Activated CD4-positive, alpha-beta memory T cell treated with anti-CD3 and anti-CD28 coated beads for 36 hours (primary cell): ENCODE measurements around the gene MRLN. TPM values are rescaled to one million over a fixed set of nuclear protein-coding genes. Genes with fewer than 3 reads are reported as not detected.
"Not testable (repeated sequence)": the region's sequence is repeated elsewhere in the genome, so short reads cannot be mapped to it uniquely, and the experiment has no call there.

Experiments used
- CTCF ChIA-PET: fragments of 350-600 bp; sonication (Branson Sonifier 250); formaldehyde crosslinking; loops from one replicate; lab custom pipeline; 2021; ENCODE audit warnings: antibody characterized with exemption, inconsistent platforms; lab: Charles Lee
- POLR2A ChIA-PET: fragments of 350-600 bp; sonication (Branson Sonifier 250); formaldehyde crosslinking; loops from one replicate; lab custom pipeline; 2021; ENCODE audit warnings: antibody characterized with exemption; lab: Charles Lee
- DNase-seq: peaks from one replicate; pipeline ENCODE4 v3.0.0-alpha.2; 2020
- H3K27ac Mint-ChIP-seq: one replicate; pipeline ENCODE4 v1.8.0; 2021; ENCODE audit warnings: mixed read lengths
- H3K27me3 Mint-ChIP-seq: one replicate; pipeline ENCODE4 v1.8.0; 2021; ENCODE audit warnings: mixed read lengths
- H3K36me3 Mint-ChIP-seq: one replicate; pipeline ENCODE4 v1.8.0; 2021; ENCODE audit warnings: mixed read lengths
- H3K4me1 Mint-ChIP-seq: one replicate; pipeline ENCODE4 v1.8.0; 2021; ENCODE audit warnings: low read depth, mixed read lengths
- H3K4me3 Mint-ChIP-seq: one replicate; pipeline ENCODE4 v1.8.0; 2021; ENCODE audit warnings: mild to moderate bottlenecking, mixed read lengths
- H3K9me3 Mint-ChIP-seq: one replicate; pipeline ENCODE4 v1.8.0; 2021; ENCODE audit warnings: mixed read lengths
- intact Hi-C: fragments of 100-400 bp; cut with micrococcal nuclease; formaldehyde crosslinking; loops from one replicate; pipeline ENCODE4 v1.15.1; 2023
- total RNA-seq, 2 experiments: library from RNA; stranded (reverse); gene quantifications; one replicate each; pipeline ENCODE4 v1.2.3, GENCODE V29; 2021

The MRLN gene
- total RNA-seq, 2 experiments from 2014 or later: not detected

GRCh38 chr10:59774451-59774850, 21.2 kb upstream of the MRLN start:
- DNase-seq: no peak
- ChIA-PET POLR2A (no interaction called here), CTCF (no interaction called here)
- no peak overlapping the region for H3K4me3 Mint-ChIP-seq
- intact Hi-C loops: no loop called here
- H3K27me3 Mint-ChIP-seq: peaks cover 3% of the 10 kb centered on the region
- H3K4me1 Mint-ChIP-seq: no peaks in the 10 kb centered on the region
- peaks cover 10% of the 10 kb centered on the region for H3K9me3 Mint-ChIP-seq
- no peak overlapping the region for H3K27ac Mint-ChIP-seq
- H3K36me3 Mint-ChIP-seq: no peaks in the 10 kb centered on the region

GRCh38 chr10:59773088-59773487, 19.8 kb upstream of the MRLN start:
- H3K36me3 Mint-ChIP-seq: no peaks in the 10 kb centered on the region
- peaks cover 3% of the 10 kb centered on the region for H3K27me3 Mint-ChIP-seq
- POLR2A ChIA-PET: no interaction called here
- H3K9me3 Mint-ChIP-seq: peaks cover 9% of the 10 kb centered on the region
- no peak overlapping the region for H3K4me3 Mint-ChIP-seq
- CTCF ChIA-PET: no interaction called here
- intact Hi-C loops: no loop called here
- DNase-seq: no peak
- H3K4me1 Mint-ChIP-seq: no peaks in the 10 kb centered on the region
- no peak overlapping the region for H3K27ac Mint-ChIP-seq

- H3K4me1 Mint-ChIP-seq: no peaks in the 10 kb centered on the region
Observed at GRCh38 chr10:59771162-59771807, 18.0 kb upstream of the MRLN start.

GRCh38 chr10:59770689-59771088, 17.4 kb upstream of the MRLN start:
- Mint-ChIP-seq H3K9me3 (no peaks in the 10 kb centered on the region), H3K4me3 (no peak overlapping the region), H3K27ac (no peak overlapping the region), H3K27me3 (peaks cover 3% of the 10 kb centered on the region), H3K4me1 (no peaks in the 10 kb centered on the region), H3K36me3 (no peaks in the 10 kb centered on the region)
- ChIA-PET CTCF (no interaction called here), POLR2A (no interaction called here)
- no peak for DNase-seq
- intact Hi-C loops: no loop called here

More at GRCh38 chr10:59771162-59771807, 18.0 kb upstream of the MRLN start:
- Mint-ChIP-seq H3K27me3 (peaks cover 3% of the 10 kb centered on the region), H3K27ac (no peak overlapping the region), H3K4me3 (no peak overlapping the region), H3K36me3 (no peaks in the 10 kb centered on the region), H3K9me3 (no peaks in the 10 kb centered on the region)
- intact Hi-C loops: no loop called here
- POLR2A ChIA-PET: no interaction called here
- CTCF ChIA-PET: no interaction called here
- no peak for DNase-seq

GRCh38 chr10:59762505-59762904, 9.2 kb upstream of the MRLN start:
- POLR2A ChIA-PET: no interaction called here
- Mint-ChIP-seq H3K36me3 (no peaks in the 10 kb centered on the region), H3K27ac (no peak overlapping the region), H3K4me1 (no peaks in the 10 kb centered on the region), H3K4me3 (no peak overlapping the region), H3K9me3 (peaks cover 7% of the 10 kb centered on the region), H3K27me3 (peaks cover 4% of the 10 kb centered on the region)
- no peak for DNase-seq
- CTCF ChIA-PET: no interaction called here
- intact Hi-C loops: no loop called here

- Mint-ChIP-seq H3K9me3 (peaks cover 7% of the 10 kb centered on the region), H3K4me1 (no peaks in the 10 kb centered on the region), H3K27ac (no peak overlapping the region), H3K27me3 (no peaks in the 10 kb centered on the region), H3K4me3 (no peak overlapping the region), H3K36me3 (no peaks in the 10 kb centered on the region)
- ChIA-PET POLR2A (no interaction called here), CTCF (interaction anchor here (0.8 kb wide), 1 partner anchor 187 kb away, joined by 4 read pairs; no protein-coding TSS in a partner anchor)
- intact Hi-C loops: no loop called here
- DNase-seq: no peak
Observed at GRCh38 chr10:59757966-59758365, 4.7 kb upstream of the MRLN start.

- H3K4me1 Mint-ChIP-seq: no peaks in the 10 kb centered on the region
- H3K36me3 Mint-ChIP-seq: no peaks in the 10 kb centered on the region
- CTCF ChIA-PET: no interaction called here
- H3K27ac Mint-ChIP-seq: no peak overlapping the region
- intact Hi-C loops: no loop called here
- no peak overlapping the region for H3K4me3 Mint-ChIP-seq
- POLR2A ChIA-PET: no interaction called here
- H3K27me3 Mint-ChIP-seq: peaks cover 10% of the 10 kb centered on the region
- DNase-seq: no peak
- H3K9me3 Mint-ChIP-seq: no peaks in the 10 kb centered on the region
Observed at GRCh38 chr10:59754951-59755350, 1.7 kb upstream of the MRLN start.

GRCh38 chr10:59752278-59752940, 846 bp downstream of the MRLN start:
- no peaks in the 10 kb centered on the region for H3K4me1 Mint-ChIP-seq
- H3K36me3 Mint-ChIP-seq: no peaks in the 10 kb centered on the region
- ChIA-PET POLR2A (no interaction called here), CTCF (no interaction called here)
- H3K27ac Mint-ChIP-seq: no peak overlapping the region
- H3K9me3 Mint-ChIP-seq: no peaks in the 10 kb centered on the region
- peaks cover 18% of the 10 kb centered on the region for H3K27me3 Mint-ChIP-seq
- no peak overlapping the region for H3K4me3 Mint-ChIP-seq
- intact Hi-C loops: no loop called here
- no peak for DNase-seq

- H3K27ac Mint-ChIP-seq: no peak overlapping the region
- POLR2A ChIA-PET: no interaction called here
- H3K4me1 Mint-ChIP-seq: no peaks in the 10 kb centered on the region
- CTCF ChIA-PET: no interaction called here
- no peaks in the 10 kb centered on the region for H3K36me3 Mint-ChIP-seq
- no peak overlapping the region for H3K4me3 Mint-ChIP-seq
- intact Hi-C loops: no loop called here
- peaks cover 18% of the 10 kb centered on the region for H3K27me3 Mint-ChIP-seq
- no peak for DNase-seq
- no peaks in the 10 kb centered on the region for H3K9me3 Mint-ChIP-seq
Observed at GRCh38 chr10:59750155-59750945, 2.9 kb downstream of the MRLN start.

- peaks cover 18% of the 10 kb centered on the region for H3K27me3 Mint-ChIP-seq
- POLR2A ChIA-PET: no interaction called here
Observed at GRCh38 chr10:59748834-59749233, 4.4 kb downstream of the MRLN start.

GRCh38 chr10:59745163-59745650, 8.0 kb downstream of the MRLN start:
- H3K9me3 Mint-ChIP-seq: peaks cover 5% of the 10 kb centered on the region
- no peak for DNase-seq
- POLR2A ChIA-PET: no interaction called here
- CTCF ChIA-PET: no interaction called here
- peaks cover 8% of the 10 kb centered on the region for H3K27me3 Mint-ChIP-seq
- no peaks in the 10 kb centered on the region for H3K36me3 Mint-ChIP-seq
- no peak overlapping the region for H3K27ac Mint-ChIP-seq
- intact Hi-C loops: no loop called here
- H3K4me1 Mint-ChIP-seq: no peaks in the 10 kb centered on the region
- no peak overlapping the region for H3K4me3 Mint-ChIP-seq

More at GRCh38 chr10:59748834-59749233, 4.4 kb downstream of the MRLN start:
- Mint-ChIP-seq H3K4me3 (no peak overlapping the region), H3K9me3 (peaks cover 2% of the 10 kb centered on the region), H3K27ac (no peak overlapping the region), H3K4me1 (no peaks in the 10 kb centered on the region), H3K36me3 (no peaks in the 10 kb centered on the region)
- intact Hi-C loops: no loop called here
- CTCF ChIA-PET: no interaction called here
- DNase-seq: no peak

GRCh38 chr10:59744762-59745161, 8.5 kb downstream of the MRLN start:
- POLR2A ChIA-PET, intact Hi-C loops, H3K27ac Mint-ChIP-seq, CTCF ChIA-PET, H3K9me3 Mint-ChIP-seq, H3K4me1 Mint-ChIP-seq, H3K27me3 Mint-ChIP-seq, DNase-seq, H3K36me3 Mint-ChIP-seq, H3K4me3 Mint-ChIP-seq: not testable (repeated sequence)
